ENCODE data around the gene CDH6.
A peak's percentile ranks its signal among the peaks of the same experiment; 100 is the strongest.

CDH6 gene

DNA sequence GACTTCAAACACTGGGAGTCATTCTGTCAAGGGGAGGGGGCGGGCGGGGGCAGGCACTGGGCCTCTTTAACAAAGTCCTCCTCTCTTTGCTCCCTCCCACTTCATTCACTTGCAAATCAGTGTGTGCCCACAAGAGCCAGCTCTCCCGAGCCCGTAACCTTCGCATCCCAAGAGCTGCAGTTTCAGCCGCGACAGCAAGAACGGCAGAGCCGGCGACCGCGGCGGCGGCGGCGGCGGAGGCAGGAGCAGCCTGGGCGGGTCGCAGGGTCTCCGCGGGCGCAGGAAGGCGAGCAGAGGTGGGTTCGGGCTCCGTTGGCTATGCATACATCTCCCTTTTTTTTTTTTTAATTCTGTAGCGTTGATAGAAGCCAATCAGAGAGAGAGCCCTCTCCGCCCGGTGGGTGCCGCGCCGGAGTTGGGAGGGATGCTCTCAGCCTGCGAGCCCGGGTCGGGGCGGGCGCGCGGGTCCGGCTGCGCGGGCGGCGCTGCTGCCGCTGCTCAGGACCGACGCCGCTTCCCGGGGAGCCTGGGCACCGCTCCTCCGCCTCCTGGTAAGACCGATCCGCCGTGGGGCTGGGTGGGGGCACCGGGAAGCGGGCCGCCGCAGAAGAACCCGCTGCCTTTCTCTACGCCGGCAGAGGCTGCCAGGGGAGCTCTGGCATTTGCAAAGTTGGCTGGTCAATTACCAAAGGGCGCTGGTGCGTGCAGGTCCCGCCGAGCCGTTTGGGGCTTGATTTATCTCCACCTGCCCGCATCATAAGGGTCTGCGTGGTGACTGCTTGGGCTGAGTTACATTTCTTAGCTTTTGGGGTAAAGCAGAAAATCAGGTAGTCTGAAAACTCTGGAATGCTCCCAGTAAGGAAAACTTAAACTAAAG is at the start of gene CDH6:
Gene CDH6, plus strand, starts transcription at position 96 of the 877 bp plus-strand sequence. CDS start 73,788 bp downstream, outside the sequence.
- DNase-seq: no peak

- no peak for DNase-seq
Measured at GRCh38 chr5:31144364-31144763, 49.1 kb upstream of the CDH6 start.

DNA sequence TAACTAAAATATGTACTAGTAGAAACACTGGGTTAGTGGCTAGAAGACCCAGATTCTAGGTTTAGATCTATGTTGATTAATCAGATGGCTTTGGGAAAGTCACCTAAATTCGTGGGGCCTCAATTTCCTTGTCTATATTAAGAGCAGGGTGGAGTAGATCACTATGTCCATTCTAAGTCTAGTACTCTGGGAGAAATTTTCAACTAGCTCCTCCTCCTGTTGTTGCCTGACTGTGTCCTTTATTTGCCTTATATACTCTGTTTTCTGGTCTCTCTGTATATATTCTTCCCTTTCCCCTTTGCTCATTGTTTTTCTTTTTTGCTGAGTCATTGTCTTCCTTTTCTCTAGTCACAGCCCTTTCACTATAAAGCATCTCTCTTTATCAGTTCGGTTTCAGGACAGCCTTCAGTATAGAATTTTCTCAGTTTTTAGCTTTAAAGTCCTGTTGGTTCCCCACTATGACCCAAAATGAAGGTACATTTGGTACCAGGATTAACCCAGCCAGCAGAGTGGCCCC is 44.5 kb upstream of the CDH6 start:
- DNase-seq: no peak

GRCh38 chr5:31153521-31153920 is 40.0 kb upstream of the CDH6 start:
- DNase-seq: no peak

GRCh38 chr5:31156631-31157160 is 36.8 kb upstream of the CDH6 start:
- no peak for DNase-seq

GRCh38 chr5:31157720-31158119 is 35.8 kb upstream of the CDH6 start:
- no peak for DNase-seq

GRCh38 chr5:31158686-31159085 is 34.8 kb upstream of the CDH6 start:
- DNase-seq: no peak

- no peak for DNase-seq
Measured at GRCh38 chr5:31161781-31162181, 31.7 kb upstream of the CDH6 start.

DNA sequence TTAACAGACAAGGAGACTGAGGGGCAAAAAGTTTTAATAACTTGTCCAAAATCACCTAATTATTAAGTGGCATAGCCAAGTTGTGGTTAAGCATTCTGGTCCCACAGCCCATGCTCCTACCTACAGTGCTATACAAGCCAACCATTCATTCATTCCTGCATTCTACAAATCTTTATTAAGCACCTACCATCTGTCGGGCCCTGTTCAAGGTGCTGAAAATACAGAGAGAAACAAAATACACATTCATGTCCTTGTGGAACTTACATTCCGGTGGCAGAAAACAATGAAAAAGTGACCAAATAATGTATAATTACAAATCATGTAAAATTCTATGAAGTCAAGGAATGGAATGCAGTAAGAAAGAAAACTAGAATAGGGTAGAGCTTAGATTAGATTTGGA is 27.8 kb upstream of the CDH6 start:
- no peak for DNase-seq

- DNase-seq: no peak
Measured at GRCh38 chr5:31169379-31169778, 24.1 kb upstream of the CDH6 start.

DNA sequence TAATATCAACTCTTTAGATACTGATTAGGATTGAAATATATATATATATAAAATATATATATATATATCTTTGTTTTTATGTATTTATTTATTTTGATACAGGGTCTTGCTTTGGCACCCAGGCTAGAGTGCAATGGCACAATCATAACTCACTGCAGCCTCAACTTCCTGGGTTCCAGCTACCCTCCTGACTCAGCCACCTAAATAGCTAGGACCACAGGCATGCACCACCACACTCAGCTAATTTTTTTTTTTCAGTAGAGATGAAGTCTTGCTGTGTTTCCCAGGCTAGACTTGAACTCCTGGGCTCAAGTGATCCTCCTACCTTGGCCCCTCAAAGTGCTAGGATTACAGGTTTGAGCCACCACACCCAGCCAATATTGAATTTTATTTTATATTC is 20.6 kb upstream of the CDH6 start:
- DNase-seq: no peak

- no peak for DNase-seq
Measured at GRCh38 chr5:31173614-31174013, 19.9 kb upstream of the CDH6 start.

DNA sequence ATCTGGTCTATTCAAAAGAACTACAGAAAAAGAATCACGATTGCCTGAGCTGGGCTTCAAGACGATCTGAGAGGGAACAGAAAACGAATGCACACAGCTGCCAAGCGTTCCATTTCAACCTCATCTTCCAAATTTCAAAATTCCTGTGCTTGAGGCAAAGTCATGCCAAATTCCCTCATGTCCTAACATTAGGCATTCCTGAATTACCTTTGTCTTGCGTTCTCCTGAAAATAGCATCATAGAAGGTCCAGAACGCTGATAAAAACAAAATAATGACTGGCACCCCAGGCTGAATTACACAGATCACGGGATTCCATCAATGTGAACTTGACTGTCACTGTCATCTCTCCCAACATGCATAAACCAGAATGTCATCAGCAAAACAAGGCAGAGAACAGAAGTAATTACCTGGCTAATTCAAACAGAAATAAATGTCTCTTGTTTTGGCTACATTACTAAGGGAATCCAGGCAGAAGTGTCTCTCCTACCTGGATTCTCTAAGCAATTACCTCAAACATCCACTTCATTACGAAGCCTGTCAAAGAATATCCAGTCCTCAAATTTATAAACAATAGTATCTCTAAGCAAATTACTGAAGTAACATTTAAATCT is 12.0 kb upstream of the CDH6 start:
- DNase-seq: no peak

DNA sequence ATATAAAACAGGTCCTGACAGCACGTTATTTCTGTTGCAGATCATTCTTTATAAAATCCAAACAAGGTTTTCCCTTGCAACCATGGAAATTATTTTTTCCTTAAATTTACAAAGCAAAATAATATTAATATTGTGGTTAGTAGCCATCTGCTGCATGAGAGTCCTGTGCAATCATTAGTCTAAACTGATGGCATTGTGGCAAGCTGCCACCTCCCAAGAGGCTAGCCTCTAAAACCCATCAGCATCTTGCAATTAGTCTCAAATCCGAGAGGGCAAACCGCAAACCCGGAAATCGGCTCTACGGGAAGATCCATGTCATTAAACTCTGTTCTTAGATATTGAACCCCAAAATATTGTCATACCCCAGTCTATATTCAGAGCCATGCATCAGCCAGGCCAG is 11.3 kb upstream of the CDH6 start:
- DNase-seq: no peak

DNA sequence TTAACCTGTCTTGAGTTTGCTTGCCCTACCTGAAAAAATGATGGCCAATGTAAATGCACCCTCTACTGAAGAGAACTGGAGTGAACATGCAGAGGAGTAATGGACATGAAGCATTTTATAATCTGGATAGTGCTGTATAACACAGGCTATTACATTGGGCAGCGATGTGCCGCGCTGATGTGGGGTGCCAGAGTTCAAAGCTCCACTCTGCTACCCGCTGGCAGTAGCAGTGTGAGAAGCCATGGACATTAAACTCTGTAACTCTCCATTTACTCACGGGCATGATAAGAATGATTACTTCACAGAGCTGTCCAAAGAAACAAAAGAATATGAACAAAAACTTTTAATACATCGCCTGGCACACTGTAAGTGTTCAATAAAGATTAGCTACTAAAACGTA is 7.5 kb upstream of the CDH6 start:
- no peak for DNase-seq

- DNase-seq: peak; percentile 23
Measured at GRCh38 chr5:31186672-31187267, 6.7 kb upstream of the CDH6 start.

DNA sequence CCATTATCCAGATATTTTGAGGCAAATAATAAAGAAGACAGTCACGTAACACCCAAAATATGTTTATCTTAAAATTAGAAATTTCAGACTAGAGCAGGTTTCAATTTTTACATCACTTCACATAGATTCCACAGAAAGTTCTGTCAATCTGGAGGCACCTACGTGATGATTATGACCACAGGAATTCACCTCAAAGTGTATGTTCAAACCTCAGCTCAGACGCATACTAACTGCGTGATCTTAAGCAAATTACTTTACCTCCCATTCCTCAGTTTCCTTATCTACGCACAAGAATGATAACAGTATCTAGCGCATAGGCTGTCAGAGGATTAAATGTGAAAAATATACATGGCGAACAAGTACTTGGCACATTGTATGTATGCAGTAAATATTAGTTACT is 5.9 kb upstream of the CDH6 start:
- DNase-seq: no peak

- DNase-seq: no peak
Measured at GRCh38 chr5:31192442-31192841, 1.0 kb upstream of the CDH6 start.

GRCh38 chr5:31193116-31193515 is 370 bp upstream of the CDH6 start:
- no peak for DNase-seq

GRCh38 chr5:31194468-31194813 is 955 bp downstream of the CDH6 start:
- no peak for DNase-seq

GRCh38 chr5:31194892-31195555 is 1.5 kb downstream of the CDH6 start:
- DNase-seq: no peak

DNA sequence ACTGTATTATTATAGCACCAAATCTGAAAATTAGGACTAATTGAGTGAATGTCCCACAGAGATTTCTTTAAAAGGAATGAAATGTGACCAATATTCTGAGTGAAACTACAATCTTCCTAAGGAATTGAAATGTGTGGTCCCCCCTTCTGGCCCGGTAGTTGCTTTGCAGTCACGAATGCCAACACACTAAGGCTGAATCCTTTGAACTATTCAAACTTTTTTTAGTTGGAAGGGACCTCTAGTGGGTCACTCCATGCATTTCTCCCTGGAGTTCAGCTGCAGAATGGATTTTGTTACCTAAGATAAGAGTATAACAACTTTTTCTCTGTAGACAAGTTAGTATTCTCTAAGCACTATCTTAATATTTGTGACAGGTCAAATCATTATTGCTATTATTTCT is 2.8 kb downstream of the CDH6 start:
- no peak for DNase-seq

- DNase-seq: no peak
Measured at GRCh38 chr5:31197183-31197582, 3.7 kb downstream of the CDH6 start.

Measured in RPMI8226 (cell line).